CD4-positive, alpha-beta T cell treated with Interleukin-21 for 1 hour (primary cell): ENCODE results near the gene PEX10.
A peak's percentile ranks its signal among the peaks of the same experiment; 100 is the strongest.
"Not testable (repeated sequence)": the region's sequence is repeated elsewhere in the genome, so short reads cannot be mapped to it uniquely, and the experiment has no call there.

Experiments used
- DNase-seq: peaks from one replicate; pipeline ENCODE4 v3.0.0-alpha.2; 2020

The PEX10 gene

DNA sequence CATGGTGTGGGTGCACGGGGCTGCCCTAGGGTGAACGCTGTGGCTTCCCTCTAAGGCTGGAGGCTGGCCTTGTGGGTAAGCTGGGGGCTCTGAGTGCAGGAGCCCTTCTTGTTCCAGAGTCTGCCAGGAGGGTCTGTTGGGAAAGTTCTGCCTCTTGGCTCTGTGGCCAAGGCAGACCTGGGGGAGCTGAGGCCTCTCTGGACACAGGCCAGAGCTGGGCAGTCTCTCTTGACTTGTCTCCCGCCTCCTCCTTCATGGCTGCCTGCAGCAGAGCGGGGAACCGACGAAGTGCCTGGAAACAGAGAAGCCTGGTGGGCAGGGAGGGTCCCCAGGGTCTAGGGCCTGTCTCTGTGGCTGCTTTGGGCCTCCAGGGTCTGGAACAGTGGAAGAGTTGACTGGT, 30.3 kb upstream of the PEX10 start:
- DNase-seq: no peak

DNA sequence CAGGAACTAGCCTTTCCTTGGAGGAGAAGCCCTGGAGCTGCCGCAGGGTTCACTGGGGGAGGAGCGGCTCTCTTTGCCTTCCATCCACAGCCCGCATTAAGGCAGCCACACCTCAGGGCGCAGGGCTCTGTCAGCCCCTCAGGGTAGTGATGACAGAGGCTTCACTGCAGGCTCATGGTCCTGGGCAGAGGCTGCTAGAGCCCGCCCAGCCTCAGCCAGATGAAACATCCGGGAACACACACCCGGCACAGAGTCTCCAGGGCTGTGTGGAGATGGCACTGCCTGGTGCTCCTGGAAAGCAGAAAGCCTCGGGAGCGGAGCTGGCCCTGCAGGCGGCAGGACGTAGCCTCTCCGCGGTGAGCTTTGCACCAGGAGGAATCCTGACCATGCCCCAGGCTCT, 29.4 kb upstream of the PEX10 start:
- no peak for DNase-seq

- DNase-seq: not testable (repeated sequence)
Measured at GRCh38 chr1:2440346-2440745, 28.0 kb upstream of the PEX10 start.

GRCh38 chr1:2439369-2439768, 27.0 kb upstream of the PEX10 start:
- no peak for DNase-seq

DNA sequence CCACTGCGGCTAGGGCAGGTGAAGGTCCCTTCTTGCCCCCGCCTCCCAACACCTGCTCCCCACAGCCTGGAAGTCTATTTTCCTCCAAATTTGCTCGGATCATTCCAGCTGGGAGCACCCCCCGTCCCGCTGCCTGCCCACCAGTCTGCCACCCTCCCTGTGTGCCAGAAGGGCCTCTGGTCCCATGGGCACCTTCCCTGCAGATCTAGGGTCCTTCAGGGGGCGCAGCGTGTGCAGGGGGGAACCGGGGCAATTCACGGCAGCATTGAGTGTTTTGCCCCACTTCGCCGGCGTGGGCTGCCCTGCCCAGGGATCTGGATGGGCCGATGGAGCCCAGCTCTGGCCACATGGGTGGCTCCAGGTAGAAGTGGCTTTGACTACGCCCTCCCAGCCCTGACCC, 26.3 kb upstream of the PEX10 start:
- DNase-seq: no peak

DNA sequence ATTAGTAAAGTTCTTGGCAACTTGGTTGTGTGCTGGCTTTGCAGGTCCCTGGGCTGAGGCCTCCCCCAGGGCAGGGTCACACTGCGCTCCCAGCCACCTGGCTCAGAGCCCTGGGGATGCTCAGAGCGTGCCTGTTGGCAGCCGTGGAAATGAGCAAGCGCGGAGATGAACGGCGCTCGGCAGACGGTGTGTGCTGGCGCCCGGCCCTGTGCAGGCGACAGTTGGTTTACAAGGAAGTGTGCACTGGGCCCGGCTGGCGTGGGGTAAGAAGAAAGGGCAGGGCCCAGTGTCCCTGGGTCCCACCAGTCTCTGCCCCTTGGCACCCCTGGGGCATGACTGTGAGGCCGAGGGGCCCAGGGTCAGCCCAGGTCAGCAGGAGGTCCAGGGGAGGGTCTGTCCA, 25.7 kb upstream of the PEX10 start:
- no peak for DNase-seq

DNA sequence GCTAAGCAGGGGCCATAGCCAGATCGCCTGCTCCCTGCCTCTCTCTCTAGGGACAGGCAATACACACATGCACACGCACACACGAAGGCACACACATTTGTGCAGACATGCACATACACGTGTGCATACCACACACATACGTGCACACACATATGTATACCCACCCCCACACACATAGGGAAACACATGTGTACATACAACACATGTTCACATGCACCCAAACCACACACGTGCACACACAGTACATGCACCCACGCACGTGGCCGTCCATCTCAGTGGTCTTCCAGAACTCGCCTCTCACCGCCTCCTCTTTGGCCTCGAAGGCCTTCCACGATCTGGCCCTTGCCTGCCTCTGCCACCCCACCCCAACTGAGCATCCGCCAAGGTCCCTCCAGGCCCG, 25.3 kb upstream of the PEX10 start:
- no peak for DNase-seq

GRCh38 chr1:2436876-2437275, 24.5 kb upstream of the PEX10 start:
- DNase-seq: no peak

GRCh38 chr1:2435746-2436355, 23.5 kb upstream of the PEX10 start:
- DNase-seq: no peak

DNA sequence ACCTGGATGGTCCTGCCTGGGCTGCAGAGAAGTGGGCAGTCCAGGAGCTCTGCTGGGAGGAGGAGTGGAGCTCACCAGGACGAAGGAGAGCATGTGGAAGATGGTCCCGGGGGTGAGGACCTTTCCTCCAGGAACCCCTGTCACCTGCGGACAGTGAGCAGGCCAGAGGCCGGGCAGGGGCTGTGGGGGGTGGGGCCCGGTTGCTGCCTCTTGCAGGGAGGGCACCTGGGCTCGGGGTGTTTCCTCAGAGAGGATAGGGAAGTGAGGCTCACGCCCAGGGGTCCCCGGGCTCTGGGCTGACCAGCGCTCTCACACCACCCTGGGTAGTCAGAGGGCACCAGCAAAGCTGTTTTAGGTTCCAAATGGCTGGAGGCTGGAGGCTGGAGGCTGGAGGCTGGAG, 22.7 kb upstream of the PEX10 start:
- DNase-seq: no peak

GRCh38 chr1:2433936-2434655, 21.7 kb upstream of the PEX10 start:
- no peak for DNase-seq

DNA sequence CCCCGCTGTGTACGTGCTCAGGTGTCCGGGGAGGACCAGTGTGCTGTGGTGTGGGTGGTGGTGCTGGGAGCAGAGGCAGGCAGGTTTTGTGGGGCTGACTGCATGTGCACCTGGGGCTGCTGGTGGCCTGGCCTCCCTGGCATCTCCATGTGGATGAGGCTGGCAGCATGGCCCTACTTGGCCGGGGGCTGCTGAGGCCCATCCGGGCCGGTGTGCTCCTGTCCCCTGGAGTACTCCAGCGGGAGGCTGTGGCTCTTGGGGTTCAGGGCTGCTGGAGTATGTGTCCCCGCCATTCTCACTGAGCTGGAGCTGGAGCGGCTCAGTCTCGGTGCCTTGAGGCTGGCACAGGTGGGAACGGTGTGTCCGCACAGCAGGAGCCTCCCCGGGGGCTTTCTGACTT, 20.8 kb upstream of the PEX10 start:
- DNase-seq: no peak

- no peak for DNase-seq
Measured at GRCh38 chr1:2432441-2432844, 20.1 kb upstream of the PEX10 start.

DNA sequence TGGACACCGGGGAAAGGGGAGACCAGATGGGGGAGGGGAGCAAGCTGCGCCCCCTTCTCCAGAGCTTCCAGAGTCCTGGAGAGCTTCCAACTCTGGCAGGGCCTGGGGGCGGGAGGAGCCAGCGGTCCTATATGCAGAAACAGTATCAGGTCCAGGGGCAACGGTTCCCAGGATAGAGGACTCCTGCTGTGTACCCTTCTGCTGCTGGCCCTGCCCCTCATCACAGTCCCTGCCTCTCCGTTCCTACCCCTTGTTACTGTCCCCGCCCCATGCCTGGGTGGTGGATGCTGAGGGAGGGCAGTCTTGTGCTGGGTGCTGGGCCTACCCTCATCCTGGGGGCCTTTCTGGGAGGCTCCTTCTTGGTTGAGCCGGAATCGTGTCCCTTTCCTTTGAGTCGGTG, 19.2 kb upstream of the PEX10 start:
- no peak for DNase-seq

DNA sequence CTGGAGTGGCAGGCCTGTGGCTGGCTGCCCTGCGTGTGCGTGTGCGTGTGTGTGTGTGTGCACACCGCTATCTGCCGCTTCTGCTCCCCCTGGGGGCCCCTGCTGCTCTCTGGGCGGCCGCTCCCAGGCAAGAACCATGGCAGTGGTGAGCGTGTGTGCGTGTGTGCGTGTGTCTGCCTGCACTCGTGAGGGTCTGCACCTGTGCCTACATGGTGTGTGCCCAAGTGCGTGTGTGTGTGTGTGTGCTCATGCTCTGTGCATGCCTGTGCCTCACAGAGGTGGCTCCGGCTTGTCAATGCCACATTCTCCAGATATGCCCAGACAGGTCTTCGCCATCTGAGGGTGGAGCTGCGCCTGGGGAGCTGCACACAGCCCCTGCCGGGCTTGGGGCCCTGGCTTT, 18.7 kb upstream of the PEX10 start:
- DNase-seq: no peak

DNA sequence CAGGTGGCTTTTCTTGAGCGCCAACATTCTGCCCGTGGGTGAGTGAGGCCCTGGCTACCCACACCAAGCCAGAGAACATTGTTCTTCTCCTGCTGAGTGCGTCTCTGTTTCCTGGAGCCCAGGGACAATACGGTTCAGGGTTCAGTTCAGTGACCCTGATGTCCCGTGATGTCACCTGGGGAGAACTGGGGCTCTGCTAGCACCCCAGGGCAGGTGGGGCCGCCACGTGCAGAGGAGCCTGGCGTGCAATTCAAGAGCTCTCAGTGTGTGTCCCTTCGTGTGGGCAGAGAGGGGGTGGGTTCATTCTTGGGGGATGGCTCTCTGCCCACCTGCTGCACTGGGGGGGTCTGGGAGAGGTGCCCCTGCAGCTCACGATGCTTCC, 18.2 kb upstream of the PEX10 start:
- DNase-seq: no peak

DNA sequence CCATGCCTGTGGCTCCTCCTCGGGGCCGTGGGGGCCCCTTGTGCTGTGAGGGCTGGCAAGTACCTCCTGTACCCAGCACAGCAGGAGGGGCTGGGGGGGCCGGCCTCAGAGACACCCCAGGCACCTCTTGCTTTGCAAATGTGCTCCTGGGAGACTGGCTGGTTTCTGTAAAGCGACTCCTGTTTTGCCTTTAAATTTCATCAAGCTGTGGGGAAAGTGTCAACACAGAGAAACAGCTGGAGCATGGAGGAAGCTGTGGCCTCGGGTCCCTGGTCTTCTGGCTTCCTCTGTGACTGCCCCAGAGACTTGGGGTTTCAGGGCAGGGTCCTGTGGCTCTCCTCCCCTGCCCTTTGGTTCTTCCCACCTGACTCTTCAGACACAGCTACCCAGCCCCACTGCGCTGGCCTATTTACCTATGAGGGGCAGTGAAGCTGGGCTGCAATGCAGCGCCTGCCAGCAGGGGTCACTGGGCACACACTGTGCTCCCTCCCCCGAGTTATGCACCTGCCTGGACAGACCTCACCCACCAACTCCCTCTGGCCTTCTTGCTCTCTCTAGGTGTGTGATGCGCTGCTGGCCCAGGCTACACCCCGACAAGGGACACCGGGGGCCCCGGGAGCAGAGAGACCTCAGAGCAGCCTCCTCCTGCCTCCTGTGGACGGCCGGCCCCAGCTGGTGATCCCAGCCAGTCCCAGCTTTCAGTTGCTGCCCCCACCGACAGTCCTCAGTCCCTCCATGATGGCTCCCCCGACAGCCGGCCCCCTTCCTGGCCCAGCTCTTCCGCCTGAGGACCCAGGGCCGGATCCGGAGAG, 17.6 kb upstream of the PEX10 start:
- peak; percentile 14 for DNase-seq

DNA sequence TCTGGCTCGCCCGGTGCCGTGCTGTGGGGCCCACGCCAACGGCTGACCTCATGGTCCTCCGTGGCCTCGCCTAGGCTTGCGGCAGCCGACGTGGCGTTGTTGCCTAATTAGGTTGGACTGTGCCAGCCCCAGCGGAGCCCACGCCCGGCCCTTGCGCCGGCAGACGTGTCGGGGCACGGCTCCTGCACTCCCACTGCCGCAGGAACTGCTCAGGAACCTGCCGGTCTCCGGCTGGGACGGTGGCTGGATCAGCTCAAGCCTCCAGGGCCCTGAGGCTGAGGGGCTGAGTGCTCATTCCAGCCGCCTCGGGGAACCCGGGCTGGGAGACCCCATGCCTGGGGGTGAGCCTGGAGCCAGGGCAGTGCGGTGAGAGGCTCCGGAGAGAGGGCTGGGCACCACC, 16.1 kb upstream of the PEX10 start:
- no peak for DNase-seq

DNA sequence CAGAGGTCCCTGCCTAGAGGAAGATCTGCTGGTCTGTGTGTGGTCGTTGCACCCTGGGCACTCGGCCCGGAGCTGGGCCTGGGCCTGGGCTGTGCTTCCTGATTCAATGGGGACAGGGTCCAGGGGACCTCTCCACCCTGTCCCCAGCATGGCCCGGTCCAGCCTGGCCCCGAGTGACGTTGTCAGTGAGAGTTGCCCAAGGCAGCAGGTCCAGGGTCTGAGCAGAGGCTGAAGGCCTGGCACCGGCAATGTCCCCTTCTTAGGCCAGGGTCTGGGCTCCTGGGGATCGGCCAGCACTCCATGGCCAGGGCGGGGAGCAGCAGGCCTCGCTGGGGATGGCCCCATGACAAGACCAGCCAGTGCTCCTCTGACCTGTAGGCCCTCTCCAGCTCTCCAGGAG, 15.6 kb upstream of the PEX10 start:
- DNase-seq: no peak

DNA sequence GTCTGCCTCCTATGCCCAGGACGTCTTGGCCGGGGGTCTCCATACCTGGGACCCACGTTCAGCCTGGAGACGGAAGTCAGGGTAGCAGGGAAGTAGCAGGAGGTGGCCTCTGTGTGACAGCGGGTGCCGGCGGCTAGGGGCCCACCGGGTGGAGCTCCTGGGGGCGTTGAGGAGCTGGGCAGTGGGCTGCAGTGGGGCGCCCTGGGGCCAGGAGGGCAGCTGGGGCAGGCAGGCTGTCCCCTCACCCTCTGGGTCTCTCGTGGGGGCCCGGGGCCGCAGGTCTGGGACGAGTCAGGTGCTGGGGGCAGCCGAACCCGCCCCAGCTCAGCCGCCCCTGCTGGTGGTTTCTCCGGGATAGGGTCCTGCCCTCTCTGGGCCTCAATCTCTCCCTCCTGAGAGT, 14.7 kb upstream of the PEX10 start:
- no peak for DNase-seq

DNA sequence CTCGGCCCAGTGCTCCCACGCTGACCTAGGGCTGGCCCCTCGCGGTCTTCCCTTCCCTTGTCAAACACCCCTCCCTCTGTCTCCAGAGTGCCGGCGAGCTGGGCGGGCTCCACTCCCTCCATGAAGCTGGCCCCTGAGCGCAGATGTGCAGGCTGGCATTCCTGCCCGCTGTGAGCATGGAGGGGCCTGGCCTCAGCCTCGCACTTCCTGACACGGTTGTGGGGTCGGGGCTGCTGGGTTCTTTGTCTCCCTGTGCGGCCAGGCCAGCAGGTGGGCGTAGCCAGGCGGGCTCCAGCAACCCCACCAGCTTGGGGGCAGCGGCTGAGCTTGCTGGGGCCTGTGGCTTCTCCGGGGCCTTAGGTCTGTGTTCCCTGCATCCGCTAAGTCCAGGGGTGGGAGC, 14.2 kb upstream of the PEX10 start:
- no peak for DNase-seq

GRCh38 chr1:2425892-2426291, 13.5 kb upstream of the PEX10 start:
- DNase-seq: no peak

DNA sequence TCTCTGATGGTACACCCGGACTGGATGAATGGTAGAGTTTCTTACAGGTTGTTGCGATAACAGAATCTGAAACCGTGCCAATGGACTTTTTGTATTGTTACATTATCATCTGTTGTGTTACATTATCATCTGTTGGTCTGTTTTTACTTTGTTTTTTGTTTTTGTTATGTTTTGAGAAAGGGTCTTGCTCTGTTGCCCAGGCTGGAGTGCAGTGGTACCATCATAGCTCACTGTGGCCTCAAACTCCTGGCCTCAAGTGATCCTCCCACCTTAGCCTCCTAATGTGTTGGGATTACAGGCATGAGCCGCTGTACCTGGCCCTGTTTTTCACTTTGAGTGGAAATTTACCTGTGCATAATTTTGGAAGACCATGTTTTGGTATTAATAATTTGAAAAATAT, 10.2 kb upstream of the PEX10 start:
- DNase-seq: no peak

- no peak for DNase-seq
Measured at GRCh38 chr1:2419416-2419815, 7.1 kb upstream of the PEX10 start.
